HG02852 (cell line): ENCODE measurements around the gene DNAJB12.
"Not testable (repeated sequence)": the region's sequence is repeated elsewhere in the genome, so short reads cannot be mapped to it uniquely, and the experiment has no call there.

Experiments used
- ATAC-seq: cut with Tn5 transposase; IDR thresholded peaks from one replicate; pipeline ENCODE4 v1.9.1; 2021; ENCODE audit warnings: mild to moderate bottlenecking, moderate library complexity; ENCODE audit not compliant: unreplicated experiment

DNAJB12 gene

DNA sequence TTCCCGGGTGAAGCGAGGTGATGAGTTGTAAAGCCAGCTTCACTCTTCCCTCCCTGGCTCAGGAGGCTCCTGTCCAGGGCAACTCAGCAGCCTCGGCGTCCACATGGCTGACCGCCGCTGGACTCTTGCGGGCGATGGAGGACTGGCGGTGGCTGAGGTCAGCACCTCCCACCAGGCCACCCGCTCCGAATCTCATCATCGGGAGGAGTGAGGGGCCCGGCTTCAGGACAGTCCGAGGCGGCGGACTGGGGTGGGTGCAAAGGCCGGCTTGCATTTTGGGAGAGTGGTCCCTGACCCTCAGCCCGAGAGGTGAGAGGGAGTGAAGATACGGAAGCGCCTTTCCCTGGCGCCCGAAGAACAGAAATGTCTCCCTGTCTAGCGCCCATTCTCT, 759 bp downstream of the DNAJB12 start:
- ATAC-seq = peak; percentile 3

DNA sequence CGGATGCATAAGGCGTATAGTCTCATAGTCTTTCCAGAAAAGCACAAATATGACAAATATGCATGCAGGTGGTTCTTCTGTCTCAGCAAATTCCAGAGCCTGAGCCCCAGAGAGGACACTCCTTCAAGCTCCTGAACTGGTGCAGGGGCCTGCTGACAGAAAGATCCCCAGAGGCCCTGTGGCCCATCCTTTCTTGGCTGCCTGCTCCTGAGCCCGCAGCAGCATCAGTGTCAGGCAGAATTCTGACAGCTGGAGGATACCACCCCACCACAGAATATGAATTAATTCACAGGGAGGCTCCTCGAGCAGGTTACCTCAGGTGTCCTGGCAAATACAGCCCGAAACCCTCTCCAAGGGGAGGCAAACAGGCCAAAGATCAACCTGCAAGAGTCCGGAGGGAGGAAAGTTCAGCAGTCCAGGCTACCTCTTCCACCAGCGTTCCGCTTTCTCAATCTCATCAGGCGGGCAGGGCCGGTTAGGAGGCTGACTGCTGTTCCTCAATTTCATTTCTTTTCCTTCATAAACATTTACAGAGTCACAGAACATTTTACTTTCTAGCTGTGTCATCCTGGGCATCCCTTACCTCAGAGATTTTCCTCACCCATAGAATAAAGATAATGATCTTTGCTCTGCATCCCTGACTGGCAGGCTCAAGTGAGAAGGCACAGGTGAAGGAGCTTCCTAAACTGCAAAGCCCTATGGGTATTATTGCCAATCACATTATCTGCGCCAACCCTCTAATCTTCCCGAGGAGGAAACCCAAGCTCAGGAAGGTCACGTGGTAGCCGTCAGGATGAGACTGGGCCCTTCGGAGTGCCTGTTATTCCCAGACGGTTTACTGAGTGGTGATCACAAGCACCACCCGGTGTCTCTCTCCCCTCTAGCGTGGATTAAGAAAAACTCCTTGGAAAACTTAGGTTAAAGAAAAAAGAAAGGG, 1.4 kb downstream of the DNAJB12 start:
- no peak for ATAC-seq

DNA sequence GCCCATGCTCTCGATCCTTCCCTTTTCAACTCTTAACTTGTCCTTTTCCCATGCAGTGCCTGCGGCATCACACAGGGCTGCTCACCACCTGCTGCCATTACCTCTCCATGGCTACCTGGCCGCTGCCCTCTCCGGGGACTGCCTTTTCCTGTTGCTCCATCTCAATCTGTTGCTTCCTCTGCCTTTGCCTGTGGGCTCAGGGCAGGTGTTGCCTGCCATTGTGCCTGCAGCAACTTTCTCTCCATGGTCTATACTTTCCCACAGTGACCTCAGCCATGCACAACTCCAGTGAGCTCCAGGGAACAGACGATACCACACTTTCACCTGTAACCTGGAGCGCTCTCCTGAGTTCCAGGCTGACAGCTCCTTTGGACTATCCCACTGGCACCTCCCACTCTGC, 3.2 kb downstream of the DNAJB12 start:
- no peak for ATAC-seq

DNA sequence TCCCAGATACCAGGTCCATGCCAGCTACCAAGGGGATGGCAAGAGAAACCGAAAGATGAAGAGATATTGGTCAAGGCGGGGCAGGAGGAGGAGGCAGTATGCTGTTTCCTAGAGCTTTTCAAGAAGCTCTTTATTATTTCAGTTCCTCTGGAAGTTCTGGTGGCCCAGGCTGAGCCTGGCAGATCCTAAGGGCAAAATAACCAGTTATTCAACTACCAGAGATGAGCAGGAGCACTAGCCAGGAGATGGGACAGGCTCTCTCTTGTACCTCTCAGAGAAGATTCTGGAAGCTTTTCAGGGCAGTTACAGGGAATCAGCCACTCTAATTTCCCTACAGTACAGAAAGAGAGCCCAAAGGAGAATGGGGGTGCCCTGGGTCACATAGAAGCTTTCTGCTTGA, 5.3 kb downstream of the DNAJB12 start:
- no peak for ATAC-seq

DNA sequence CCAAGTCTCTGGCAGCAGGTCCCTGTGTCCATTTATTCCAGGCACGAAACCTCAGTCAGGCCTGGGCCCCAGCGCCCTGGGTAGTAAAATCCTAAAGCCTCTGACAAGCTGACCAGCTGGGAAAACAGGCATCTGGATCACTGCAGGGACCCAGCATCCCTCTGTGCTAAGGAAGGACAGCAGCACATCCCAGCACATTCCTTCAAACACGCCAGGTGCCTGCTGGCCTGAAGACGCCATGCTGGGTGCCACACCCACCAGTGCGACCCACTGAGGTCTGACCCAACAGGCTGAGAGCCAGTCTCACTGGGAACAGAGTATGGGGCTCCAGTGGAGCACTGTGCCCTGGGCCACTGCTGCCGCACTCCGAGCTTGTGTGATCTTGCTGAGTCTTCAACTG, 6.4 kb downstream of the DNAJB12 start:
- ATAC-seq = no peak

DNA sequence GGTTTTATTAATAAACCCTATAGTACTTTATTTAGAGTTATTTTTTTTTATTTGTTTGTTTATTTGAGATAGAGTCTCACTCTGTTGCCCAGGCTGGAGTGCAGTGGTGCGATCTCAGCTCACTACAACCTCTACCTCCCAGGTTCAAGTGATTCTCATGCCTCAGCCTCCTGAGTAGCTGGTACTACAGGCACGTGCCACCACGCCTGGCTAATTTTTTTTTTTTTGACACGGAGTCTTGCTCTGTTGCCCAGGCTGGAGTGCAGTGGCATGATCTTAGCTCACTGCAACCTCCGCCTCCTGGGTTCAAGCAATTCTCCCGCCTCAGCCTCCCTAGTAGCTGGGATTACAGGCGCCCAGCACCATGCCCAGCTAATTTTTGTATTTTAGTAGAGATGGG, 8.6 kb downstream of the DNAJB12 start:
- not testable (repeated sequence) for ATAC-seq

DNA sequence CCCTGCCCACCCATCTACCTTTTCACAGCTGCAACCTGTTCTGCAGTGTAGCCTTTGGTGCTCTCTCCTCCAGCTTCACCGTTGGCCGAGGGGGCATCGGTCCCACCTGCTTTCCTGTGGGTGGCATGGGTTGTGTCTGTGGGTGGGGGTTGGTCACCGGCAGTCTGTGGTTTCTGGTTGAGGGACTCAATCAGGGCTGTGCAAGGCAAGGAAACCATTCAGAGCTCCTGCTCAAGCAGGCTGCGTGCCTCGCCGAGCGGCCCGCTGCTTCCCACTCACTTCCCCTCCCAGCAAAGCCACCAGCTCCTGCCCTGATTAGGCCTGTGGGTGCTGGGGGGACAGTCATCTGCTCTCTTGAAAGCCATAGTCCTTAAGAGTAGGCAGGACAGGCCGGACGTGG, 9.8 kb downstream of the DNAJB12 start:
- peak; percentile 60 for ATAC-seq

DNA sequence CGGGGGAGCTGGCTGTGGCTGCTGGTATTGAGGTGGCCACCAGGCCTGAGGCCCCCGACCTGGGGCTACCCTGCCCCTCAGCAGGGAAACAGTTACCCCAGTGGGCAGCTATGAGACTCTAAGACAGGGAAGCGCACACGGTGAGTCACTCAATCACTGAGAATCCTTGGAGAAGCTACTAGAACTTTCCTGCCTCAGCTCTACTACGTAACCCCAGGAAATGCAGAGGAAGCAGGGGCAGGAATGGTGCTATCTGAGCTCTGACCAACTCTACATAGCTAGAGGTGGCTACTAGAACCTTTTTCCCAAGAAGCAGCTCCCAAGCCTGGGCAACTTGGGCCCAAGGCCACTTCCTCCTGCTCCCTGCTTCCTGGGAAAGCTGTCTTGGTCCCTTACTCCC, 11.8 kb downstream of the DNAJB12 start:
- no peak for ATAC-seq

DNA sequence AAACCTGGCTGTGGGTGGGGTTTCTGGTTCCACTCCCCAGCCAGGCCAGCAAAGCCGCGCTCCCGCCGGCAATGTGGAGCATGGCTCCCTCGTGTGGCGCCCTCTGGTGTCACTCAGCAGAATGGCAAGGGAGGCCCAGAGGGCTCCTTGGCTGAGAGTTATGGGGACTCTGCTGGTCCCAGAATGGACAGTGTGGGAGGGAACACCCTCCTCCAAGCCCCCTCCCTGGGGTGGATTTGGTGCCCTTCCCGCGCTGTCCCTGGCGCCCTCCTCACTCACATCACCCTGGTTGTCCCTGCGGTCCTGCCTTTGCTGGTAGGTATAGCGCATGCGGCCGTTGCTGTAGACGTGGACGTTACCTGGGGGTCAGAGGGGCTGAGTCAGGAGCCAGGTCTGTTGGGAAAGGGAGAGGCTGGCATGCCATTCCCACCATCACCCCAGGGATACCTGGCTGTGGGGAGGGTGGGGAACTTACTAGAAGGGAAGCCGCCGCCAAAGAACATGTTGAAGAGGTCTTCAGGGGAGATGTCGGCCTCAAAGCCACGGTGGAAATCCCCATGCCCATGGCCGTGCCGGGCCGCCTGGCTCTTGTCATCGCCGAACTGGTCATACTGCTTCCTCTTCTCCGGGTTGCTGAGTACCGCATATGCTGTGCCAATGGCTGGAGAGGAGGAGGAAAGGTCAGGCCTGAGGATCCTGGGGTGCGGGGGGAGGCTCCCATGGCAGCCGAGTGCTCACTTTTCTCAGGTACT, 14.0 kb downstream of the DNAJB12 start:
- ATAC-seq = no peak

DNA sequence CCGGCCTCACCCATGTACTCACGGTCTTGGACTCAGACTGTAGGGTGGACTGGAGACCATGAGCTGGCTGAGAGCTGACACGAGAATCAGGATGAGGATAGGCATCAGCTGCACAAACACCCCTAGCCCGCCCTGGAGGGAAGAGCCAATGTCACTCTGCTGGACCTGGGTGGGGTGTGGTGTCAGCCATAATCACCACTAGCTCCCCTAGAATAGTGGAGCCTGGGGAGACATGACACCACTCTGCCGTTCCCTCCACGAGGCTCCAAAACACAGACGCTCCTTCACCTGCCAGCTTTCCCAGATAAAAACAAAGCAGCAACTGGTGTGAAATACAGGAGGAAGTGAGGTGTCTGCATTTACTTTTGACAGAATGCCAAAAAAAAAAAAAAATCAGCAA, 16.5 kb downstream of the DNAJB12 start:
- ATAC-seq = no peak

DNA sequence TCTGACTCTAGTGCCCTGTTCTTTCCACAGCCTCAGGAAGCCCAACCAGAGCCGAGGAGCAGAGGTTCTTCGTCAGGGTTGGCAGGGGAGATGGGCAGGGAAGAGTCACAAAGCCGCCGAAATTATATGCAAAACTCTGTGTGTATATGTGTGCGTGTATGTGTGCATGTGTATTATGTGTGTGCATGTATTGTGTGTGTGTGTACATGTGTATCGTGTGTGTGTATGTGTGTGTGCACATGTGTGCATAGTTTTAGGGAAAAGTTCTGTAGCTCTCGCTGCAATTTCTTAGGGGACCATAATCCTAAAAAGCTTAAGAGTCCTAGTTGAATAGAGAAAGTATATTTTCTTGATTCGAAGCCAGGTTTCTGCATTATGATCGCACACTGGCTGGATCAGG, 17.0 kb downstream of the DNAJB12 start:
- no peak for ATAC-seq

DNA sequence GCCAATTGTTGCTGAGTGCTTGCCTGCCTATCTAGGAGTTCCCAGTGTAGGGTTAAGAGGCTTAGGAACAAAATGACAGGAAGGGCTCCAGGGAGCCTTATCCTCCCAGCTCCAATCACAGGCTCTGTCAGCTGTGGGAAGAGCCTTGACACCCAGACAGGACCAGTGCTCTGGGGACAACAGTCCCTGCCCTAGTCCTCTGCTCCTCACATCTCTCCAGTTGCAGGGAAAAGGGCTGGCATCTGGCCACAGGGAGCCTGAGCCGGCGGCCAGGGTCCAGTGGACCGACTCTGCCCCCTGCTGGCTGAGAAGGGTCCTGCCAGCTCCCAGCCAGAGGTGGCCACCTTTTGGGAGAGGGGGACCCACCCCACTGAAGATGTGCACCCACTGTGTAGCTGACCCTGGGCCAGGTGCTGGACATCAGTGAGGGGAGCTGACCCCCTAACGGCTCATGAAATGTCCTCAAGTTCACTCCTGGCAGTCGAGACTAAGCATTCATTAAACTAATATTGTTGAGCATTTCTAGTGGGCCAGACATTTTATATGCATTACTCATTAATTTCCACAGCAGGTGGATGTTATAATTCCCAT, 17.6 kb downstream of the DNAJB12 start:
- ATAC-seq = no peak

DNA sequence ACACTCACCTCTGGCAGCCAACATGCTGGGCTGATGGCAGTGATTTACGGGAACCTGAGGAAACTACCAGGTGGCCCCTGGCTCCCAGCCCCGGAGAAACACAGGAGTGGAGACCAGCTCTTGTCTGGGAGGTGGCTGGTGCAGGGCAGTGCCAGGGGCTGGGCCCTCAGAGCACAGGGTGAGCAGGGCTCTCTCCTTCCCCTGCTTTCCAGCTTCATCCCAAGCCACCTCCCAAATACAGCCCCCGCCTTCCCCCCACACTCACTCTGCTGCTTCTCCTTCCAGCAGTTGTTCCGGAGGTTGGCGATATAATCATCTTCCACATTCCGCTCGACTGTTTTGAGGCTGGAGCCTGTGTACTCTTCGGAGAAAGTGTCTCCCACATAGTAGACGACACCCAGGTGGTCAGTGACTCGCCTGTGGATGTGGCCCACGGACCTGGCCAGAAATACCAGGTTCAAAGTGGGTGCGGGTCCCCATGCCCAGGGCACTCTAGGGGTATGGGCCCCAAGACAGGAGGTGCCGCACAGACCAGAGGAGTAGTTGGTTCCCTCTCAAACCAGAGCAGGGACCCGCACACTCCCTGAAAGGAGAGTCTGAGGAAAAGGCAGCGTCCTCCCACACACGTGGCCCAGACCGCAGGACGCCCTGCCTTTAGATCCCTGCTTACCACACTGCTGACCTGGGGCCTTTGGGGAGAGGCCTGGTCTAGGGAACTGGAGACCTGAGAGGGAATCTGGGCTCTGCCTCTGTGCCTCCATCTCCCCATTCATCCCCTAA, 18.3 kb downstream of the DNAJB12 start:
- no peak for ATAC-seq

DNA sequence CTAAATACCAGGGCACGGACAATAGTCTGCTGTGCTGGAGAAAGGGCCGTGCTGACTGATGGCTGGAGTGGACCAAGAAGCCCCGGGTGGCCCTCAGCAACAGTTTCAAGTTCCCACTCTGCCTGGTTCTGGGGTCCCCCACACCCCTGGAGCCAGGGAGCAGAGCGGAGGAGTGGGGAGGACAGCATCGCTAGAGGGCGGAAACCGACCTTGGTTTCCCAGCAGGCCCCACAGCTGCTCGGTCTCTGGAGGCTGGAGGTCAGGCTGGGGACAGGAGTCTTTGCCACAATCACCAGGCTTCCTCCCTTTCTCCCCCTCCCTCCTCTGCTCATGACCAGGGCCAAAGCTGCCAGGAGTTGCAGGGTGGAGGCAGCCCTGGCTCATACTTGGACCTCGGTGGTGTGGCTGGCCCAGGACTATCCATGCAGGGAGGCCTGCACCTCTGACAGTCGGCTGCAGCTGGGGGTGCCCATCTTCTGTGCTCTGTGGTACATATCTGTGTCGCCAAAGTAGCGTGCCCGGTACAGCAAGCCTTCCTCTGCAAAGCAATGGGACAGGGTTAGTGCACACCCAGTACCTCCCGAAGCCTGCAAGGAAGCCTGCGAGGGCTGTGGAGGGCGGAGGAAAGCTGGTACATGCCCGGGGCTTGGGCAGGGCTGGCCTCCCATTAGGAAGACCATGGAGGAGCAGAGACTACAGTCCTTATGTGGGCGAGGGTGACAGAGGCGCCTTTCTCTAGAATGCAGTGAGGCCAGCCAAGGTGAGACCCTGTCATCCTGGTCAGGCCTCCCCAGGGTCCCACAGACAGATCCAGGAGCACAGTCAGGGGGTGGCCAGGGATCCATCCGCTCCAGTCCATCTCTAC, 19.1 kb downstream of the DNAJB12 start:
- peak; percentile 31 for ATAC-seq

DNA sequence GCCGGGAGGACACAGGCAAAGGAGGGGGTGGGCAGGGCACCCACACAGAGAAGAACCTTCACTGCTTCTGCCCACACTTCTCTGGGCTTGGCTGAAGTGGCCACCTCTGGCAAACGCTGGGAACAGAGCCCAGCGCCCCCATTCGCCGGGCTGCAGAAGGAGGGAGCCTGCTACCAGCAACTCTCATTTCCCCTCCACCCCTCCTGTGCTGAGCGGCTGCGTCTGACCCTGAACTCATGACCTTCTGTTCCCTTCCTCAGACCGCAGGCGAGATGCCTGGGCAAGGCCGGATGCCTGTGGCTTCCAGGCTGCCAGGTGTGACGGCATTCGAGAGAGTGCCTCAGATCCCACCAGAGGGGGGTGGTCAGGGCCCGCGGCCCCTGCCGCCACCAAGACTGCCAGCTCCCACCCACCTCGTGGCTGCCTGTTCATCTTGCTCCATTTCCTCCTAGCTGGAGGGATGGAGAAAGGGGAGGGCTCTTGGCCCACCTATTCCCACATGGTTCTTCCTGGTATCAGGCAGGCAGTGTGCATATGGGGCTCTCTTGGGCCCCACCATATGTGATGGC, 19.8 kb downstream of the DNAJB12 start:
- peak; percentile 64 for ATAC-seq

DNA sequence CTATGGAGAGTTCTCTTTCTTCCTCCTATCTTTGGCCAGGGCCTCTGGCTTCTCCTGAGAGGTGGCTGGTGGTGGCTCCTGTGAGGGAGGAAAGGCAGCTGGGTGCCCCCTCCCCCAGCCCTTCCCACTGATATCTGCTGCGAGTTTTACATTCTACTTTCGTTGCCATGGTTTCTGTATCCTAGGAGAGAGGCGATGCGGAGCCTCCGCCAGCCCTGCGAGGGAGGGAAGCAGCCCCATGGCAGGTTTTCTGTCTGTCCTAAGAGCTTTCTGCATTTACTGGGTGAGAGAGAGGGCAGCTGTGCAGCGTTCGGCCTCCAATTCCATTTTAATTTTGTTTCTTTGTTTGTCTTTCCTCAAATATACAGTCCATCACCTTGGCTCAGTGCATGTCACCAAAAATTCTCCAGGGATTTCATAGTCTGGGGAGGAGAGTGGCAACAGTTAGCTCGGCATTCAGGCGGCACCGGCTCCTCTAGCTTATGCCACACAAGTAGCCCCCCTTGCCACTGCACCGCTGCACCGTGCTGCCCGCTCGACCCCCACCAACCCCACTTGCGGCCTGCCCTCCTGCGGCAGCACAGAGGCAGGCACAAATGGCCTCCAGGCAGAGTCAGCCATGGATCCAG, 20.4 kb downstream of the DNAJB12 start:
- no peak for ATAC-seq

DNA sequence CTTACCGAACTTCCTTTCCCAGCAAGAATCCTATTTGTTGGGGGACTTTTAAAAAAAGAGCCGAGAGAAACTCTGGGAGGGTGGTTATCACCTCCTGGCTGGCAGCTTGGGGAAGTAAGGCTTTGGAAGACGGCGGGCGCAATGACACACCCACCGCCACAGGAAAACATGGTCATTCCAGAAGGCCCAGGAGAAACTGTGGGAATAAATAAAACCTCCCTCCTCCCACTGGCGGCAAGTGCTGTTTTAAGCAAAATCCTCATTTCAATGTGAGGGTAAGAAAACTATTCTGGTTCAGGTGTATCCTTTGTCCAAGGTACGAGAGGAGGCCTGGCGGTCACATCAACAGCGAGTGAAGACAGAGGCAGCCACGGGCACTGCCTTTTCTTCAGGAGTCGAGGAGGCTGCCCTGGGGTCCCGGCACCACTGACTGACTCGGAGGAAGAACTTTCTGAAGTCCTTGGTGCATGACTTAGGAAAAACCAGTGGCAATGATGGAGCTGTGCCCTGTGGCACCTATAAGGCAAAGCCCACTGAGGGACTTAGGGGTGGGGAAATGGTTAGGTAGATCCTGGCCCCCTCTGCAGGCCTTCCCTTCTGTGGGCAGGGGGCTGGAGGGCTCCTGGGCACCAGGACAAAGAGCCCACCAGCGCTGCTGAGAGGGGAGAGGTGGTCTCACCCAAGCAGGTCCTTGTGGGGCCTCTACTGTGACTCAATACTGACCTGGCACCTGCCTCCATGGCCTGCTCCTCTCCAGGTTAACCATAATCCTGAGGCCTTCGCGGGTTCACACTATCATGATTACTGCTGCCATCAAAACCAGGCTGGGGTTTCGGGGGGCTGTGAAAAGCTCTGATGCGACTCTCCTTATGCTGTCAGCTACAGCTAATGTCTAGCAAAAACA, 21.4 kb downstream of the DNAJB12 start:
- ATAC-seq = no peak

DNA sequence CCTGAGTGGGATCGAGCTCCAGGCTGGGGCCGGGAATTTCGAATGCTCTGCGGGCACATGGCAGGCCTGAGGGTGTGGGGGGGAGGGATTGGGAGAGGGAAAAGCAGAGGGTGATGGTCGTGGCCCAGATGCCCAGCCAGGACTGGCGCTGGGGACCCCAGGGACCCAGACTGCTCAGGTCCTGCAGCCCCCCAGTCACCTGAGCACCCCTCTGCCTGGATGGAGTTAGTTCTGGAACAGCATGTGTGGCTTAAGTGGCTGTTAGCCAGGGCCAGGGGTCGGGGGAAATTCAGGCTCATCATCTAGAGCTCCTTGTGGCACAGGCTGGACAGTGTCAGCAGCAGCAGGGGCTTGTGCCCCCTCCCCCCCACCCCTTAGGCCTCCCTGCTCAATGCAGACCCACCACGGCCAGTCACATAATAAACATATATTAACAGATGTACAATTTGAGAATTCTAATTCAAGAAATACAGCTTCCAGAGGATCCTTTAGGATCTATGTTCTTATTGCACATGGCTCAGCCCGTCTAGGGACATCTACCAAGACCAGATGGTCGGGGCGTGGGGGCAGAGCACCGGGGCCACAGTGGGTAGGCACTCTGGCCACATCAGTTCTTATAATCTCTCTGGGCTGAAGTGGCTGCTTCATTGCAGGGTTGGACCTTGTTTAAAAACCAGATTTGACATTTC, 22.2 kb downstream of the DNAJB12 start:
- ATAC-seq = no peak
